ENCODE data around the gene CEP295NL.
"Not testable (repeated sequence)": the region's sequence is repeated elsewhere in the genome, so short reads cannot be mapped to it uniquely, and the experiment has no call there.

Gene CEP295NL

DNA sequence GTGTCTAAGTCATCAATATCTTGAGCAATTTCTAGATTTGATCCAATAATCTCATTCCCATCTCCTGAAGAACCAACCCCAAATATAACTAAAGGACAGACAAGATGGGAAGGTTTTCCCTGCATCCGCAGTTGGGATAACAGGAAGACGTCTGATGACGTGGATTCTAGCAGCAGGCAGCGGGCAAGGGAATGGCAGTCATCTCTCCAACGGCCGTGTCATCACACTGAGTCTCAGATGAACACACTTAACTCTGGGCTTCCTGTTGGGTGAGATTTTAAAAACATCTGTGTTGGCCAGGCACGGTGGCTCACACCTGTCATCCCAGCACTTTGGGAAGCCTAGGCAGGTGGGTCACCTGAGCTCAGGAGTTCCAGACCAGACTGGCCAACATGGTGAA, 43.1 kb upstream of the CEP295NL start:
- H3K27ac ChIP-seq (ENCODE audit: low read depth, low read length, poor library complexity, severe bottlenecking): no peak overlapping the region
- no peak overlapping the region for H3K4me3 ChIP-seq (ENCODE audit: low read depth, low read length, poor library complexity, severe bottlenecking)
- no peak overlapping the region for H2AFZ ChIP-seq (ENCODE audit: low read length)
- H3K36me3 ChIP-seq (ENCODE audit: insufficient read depth, low read length): no peaks in the 10 kb centered on the region; the same call in 1 of the 2 replicates
- no peaks in the 10 kb centered on the region for H3F3A ChIP-seq (ENCODE audit: insufficient read depth, low read length)
- no peaks in the 10 kb centered on the region for H3K79me2 ChIP-seq (ENCODE audit: insufficient read depth, low read length)
- H4K20me1 ChIP-seq (ENCODE audit: insufficient read depth, low read length): no peaks in the 10 kb centered on the region
- no peak overlapping the region for H3K9ac ChIP-seq (ENCODE audit: low read length)
- H3K9me2 ChIP-seq (ENCODE audit: low read depth, low read length): no peaks in the 10 kb centered on the region
- H3K9me3 ChIP-seq (ENCODE audit: low read length): peaks cover 8% of the 10 kb centered on the region
- no peaks in the 10 kb centered on the region for H3K4me1 ChIP-seq (ENCODE audit: insufficient read depth, low read length, severe bottlenecking)
- H3K4me2 ChIP-seq (ENCODE audit: low read length): no peak overlapping the region
- TF ChIP-seq, protein P1, sequence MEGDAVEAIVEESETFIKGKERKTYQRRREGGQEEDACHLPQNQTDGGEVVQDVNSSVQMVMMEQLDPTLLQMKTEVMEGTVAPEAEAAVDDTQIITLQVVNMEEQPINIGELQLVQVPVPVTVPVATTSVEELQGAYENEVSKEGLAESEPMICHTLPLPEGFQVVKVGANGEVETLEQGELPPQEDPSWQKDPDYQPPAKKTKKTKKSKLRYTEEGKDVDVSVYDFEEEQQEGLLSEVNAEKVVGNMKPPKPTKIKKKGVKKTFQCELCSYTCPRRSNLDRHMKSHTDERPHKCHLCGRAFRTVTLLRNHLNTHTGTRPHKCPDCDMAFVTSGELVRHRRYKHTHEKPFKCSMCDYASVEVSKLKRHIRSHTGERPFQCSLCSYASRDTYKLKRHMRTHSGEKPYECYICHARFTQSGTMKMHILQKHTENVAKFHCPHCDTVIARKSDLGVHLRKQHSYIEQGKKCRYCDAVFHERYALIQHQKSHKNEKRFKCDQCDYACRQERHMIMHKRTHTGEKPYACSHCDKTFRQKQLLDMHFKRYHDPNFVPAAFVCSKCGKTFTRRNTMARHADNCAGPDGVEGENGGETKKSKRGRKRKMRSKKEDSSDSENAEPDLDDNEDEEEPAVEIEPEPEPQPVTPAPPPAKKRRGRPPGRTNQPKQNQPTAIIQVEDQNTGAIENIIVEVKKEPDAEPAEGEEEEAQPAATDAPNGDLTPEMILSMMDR (IDR thresholded peaks at IDR 0.05; ENCODE audit: low read length): no peak
- TF ChIP-seq EZH2 (IDR thresholded peaks at IDR 0.05; ENCODE audit: borderline replicate concordance, low read length): no peak
- H3K27me3 ChIP-seq (ENCODE audit: insufficient read depth, low read length): peaks cover 5% of the 10 kb centered on the region; the same call in 1 of the 2 replicates

DNA sequence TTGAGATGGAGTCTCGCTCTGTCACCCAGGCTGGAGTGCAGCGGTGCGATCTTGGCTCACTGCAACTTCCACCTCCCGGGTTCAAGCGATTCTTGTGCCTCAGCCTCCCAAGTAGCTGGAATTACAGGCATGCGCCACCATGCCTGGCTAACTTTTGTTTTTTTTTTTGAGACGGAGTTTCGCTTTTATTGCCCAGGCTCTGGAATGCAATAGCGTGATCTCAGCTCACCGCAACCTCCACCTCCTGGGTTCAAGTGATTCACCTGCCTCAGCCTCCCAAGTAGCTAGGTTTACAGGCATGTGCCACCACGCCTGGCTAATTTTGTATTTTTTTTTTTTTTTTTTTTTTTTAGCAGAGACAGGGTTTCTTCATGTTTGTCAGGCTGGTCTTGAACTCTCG, 42.5 kb upstream of the CEP295NL start:
- not testable (repeated sequence) for H4K20me1 ChIP-seq (ENCODE audit: insufficient read depth, low read length); H2AFZ ChIP-seq (ENCODE audit: low read length); H3K27me3 ChIP-seq (ENCODE audit: insufficient read depth, low read length); H3K79me2 ChIP-seq (ENCODE audit: insufficient read depth, low read length); H3K9me3 ChIP-seq (ENCODE audit: low read length); H3K9me2 ChIP-seq (ENCODE audit: low read depth, low read length); H3F3A ChIP-seq (ENCODE audit: insufficient read depth, low read length); H3K9ac ChIP-seq (ENCODE audit: low read length); H3K36me3 ChIP-seq (ENCODE audit: insufficient read depth, low read length); H3K4me2 ChIP-seq (ENCODE audit: low read length); H3K27ac ChIP-seq (ENCODE audit: low read depth, low read length, poor library complexity, severe bottlenecking); H3K4me3 ChIP-seq (ENCODE audit: low read depth, low read length, poor library complexity, severe bottlenecking); H3K4me1 ChIP-seq (ENCODE audit: insufficient read depth, low read length, severe bottlenecking)

DNA sequence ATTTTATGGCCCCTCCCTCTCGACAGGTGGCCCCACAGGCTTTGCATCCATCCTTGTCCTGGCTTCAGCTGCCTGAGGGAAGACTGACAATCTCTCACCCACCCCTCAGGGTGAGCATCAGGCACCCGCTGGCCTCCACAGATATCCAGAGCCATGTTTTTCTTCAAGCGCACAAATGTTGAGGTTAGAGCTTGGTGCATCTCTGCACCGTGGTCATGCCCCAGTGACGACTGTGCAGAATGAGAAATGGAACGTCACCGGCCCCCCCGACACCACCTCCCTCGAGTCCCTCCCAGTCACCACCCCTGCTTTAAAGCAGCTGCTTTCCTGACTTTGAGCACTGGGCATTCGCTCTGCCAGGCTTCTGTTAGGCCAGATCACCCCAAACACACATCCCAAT, 42.0 kb upstream of the CEP295NL start:
- H3K9me2 ChIP-seq (ENCODE audit: low read depth, low read length): no peaks in the 10 kb centered on the region
- H4K20me1 ChIP-seq (ENCODE audit: insufficient read depth, low read length): no peaks in the 10 kb centered on the region
- H3K9me3 ChIP-seq (ENCODE audit: low read length): 0 out of 2 replicates have a peak, but pooled peaks cover under 1% of the 10 kb centered on the region
- no peak overlapping the region for H3K27ac ChIP-seq (ENCODE audit: low read depth, low read length, poor library complexity, severe bottlenecking)
- no peak overlapping the region for H3K4me3 ChIP-seq (ENCODE audit: low read depth, low read length, poor library complexity, severe bottlenecking)
- no peaks in the 10 kb centered on the region for H3F3A ChIP-seq (ENCODE audit: insufficient read depth, low read length)
- no peaks in the 10 kb centered on the region for H3K79me2 ChIP-seq (ENCODE audit: insufficient read depth, low read length)
- no peaks in the 10 kb centered on the region for H3K4me1 ChIP-seq (ENCODE audit: insufficient read depth, low read length, severe bottlenecking)
- no peak overlapping the region for H3K9ac ChIP-seq (ENCODE audit: low read length)
- no peak overlapping the region for H2AFZ ChIP-seq (ENCODE audit: low read length)
- no peak overlapping the region for H3K4me2 ChIP-seq (ENCODE audit: low read length)
- TF ChIP-seq, protein P1 (IDR thresholded peaks at IDR 0.05; ENCODE audit: low read length): no peak
- TF ChIP-seq EZH2 (IDR thresholded peaks at IDR 0.05; ENCODE audit: borderline replicate concordance, low read length): no peak
- peaks cover 3% of the 10 kb centered on the region; the same call in 1 of the 2 replicates for H3K27me3 ChIP-seq (ENCODE audit: insufficient read depth, low read length)
- no peaks in the 10 kb centered on the region; the same call in 1 of the 2 replicates for H3K36me3 ChIP-seq (ENCODE audit: insufficient read depth, low read length)

DNA sequence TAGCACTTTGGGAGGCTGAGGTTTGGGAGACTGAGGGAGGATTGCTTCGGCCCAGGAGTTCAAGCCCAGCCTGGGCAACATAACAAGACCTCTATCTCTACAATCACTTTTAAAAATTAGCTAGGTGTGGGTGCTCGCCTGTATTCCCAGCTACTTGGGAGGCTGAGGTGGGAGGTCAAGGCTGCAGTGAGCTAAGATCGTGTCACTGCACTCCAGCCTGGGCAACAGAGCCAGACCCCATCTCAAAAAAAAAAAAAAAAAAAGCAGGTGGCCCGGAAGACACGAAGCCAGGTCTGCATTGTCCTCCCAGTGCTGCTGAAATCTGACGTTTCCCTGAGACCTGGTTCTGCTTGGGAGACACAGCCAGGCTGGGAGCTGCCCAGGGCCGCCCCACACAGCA, 41.0 kb upstream of the CEP295NL start:
- Histone ChIP-seq H3K27me3 (ENCODE audit: insufficient read depth, low read length) (peaks cover 2% of the 10 kb centered on the region), H2AFZ (ENCODE audit: low read length) (no peak overlapping the region), H3K27ac (ENCODE audit: low read depth, low read length, poor library complexity, severe bottlenecking) (no peak overlapping the region), H3K9ac (ENCODE audit: low read length) (no peak overlapping the region), H3K9me3 (ENCODE audit: low read length) (no peaks in the 10 kb centered on the region), H3K4me2 (ENCODE audit: low read length) (no peak overlapping the region), H3F3A (ENCODE audit: insufficient read depth, low read length) (no peaks in the 10 kb centered on the region), H4K20me1 (ENCODE audit: insufficient read depth, low read length) (no peaks in the 10 kb centered on the region), H3K4me3 (ENCODE audit: low read depth, low read length, poor library complexity, severe bottlenecking) (no peak overlapping the region), H3K36me3 (ENCODE audit: insufficient read depth, low read length) (no peaks in the 10 kb centered on the region), H3K4me1 (ENCODE audit: insufficient read depth, low read length, severe bottlenecking) (no peaks in the 10 kb centered on the region), H3K9me2 (ENCODE audit: low read depth, low read length) (no peaks in the 10 kb centered on the region), H3K79me2 (ENCODE audit: insufficient read depth, low read length) (no peaks in the 10 kb centered on the region)
- TF ChIP-seq, protein P1 (IDR thresholded peaks at IDR 0.05; ENCODE audit: low read length): no peak
- no peak for TF ChIP-seq EZH2 (IDR thresholded peaks at IDR 0.05; ENCODE audit: borderline replicate concordance, low read length)
